HCT116 (cell line): ENCODE measurements around the gene THEM4. TPM values are rescaled to one million over a fixed set of nuclear protein-coding genes. Genes with fewer than 3 reads are reported as not detected.

Source experiments
- EZH2 ChIP-seq: fragments of 200-600 bp; sonication (generic); IDR thresholded peaks from 2 replicates; pipeline ENCODE4 v1.6.1; 2017; ENCODE audit warnings: antibody characterized with exemption, mixed run types
- JUND ChIP-seq: IDR thresholded peaks from 2 replicates; pipeline ENCODE4 v1.6.1; 2012
- RAD21 ChIP-seq: IDR thresholded peaks from 2 replicates; pipeline ENCODE4 v1.6.1; 2012; ENCODE audit warnings: low read depth, mild to moderate bottlenecking
- ZBTB33 ChIP-seq: IDR thresholded peaks from 2 replicates; pipeline ENCODE4 v1.6.1; 2011; ENCODE audit warnings: mild to moderate bottlenecking, low read length, moderate library complexity; ENCODE audit not compliant: insufficient replicate concordance; ENCODE audit errors: extremely low read depth
- total RNA-seq: library from RNA; stranded (reverse); gene quantifications from one replicate; pipeline ENCODE4 v1.2.1, GENCODE V29; 2021; ENCODE audit not compliant: unreplicated experiment

THEM4 gene
- total RNA-seq, 1 experiment from 2014 or later: 17.0 TPM

DNA sequence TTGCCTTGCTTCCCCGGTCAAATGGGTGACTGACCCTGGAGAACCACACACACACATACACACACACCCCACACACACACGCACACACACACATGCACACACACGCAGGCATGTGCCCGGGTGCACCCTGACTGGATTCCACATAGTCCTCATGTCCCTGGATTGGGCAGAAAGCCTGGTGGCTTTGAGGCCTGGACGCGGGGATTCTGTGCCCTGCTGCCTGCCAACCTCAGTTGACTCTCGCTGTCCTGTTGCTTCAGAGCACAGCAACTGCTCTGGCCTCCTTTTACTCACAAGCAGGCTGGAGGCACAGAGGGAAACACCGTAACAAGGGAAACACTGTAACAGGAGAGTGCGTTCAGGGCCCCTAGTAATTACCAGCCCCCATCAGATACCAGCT lies 84.1 kb downstream of the THEM4 start (continued):
- TF ChIP-seq ZBTB33 (no peak), RAD21 (no peak), EZH2 (no peak), JUND (no peak)

Other genes with a start within 250 kb of the THEM4 start
- gene CELF3, start 192.7 kb downstream of the THEM4 start, total RNA-seq: not detected
- gene RIIAD1, start 188.0 kb downstream of the THEM4 start, total RNA-seq: 0.12 TPM
- 94.5 TPM for gene MRPL9, start 146.0 kb downstream of the THEM4 start, total RNA-seq
- gene TDRKH, start 119.0 kb downstream of the THEM4 start, total RNA-seq: 11.1 TPM
- not detected for gene LINGO4, start 104.1 kb downstream of the THEM4 start, total RNA-seq
- gene RORC, start 77.7 kb downstream of the THEM4 start, total RNA-seq: 1.3 TPM
- 0.17 TPM for gene C2CD4D, start 69.7 kb downstream of the THEM4 start, total RNA-seq
- not detected for gene THEM5, start 55.8 kb downstream of the THEM4 start, total RNA-seq
- 340 TPM for gene S100A10, start 84.3 kb upstream of the THEM4 start, total RNA-seq
- gene S100A11, start 127.5 kb upstream of the THEM4 start, total RNA-seq: 229 TPM
- not detected for gene TCHHL1, start 179.6 kb upstream of the THEM4 start, total RNA-seq
- 0.02 TPM for gene TCHH, start 205.9 kb upstream of the THEM4 start, total RNA-seq
- not detected for gene RPTN, start 249.7 kb upstream of the THEM4 start, total RNA-seq